Superior temporal gyrus (tissue), 1 donor: Measurements from ENCODE around the gene TSPAN32.
"Not testable (repeated sequence)": the region's sequence is repeated elsewhere in the genome, so short reads cannot be mapped to it uniquely, and the experiment has no call there.

Experiments used
- DNase-seq: peaks from one replicate; pipeline ENCODE4 v3.0.0-alpha.2; 2016; ENCODE audit errors: extremely low spot score

The TSPAN32 gene

GRCh38 chr11:2342981-2343380 lies 41.2 kb downstream of the TSPAN32 start:
- DNase-seq, result no peak

- no peak for DNase-seq
Observed at GRCh38 chr11:2343502-2343901, 41.7 kb downstream of the TSPAN32 start.

GRCh38 chr11:2345050-2345449 lies 43.2 kb downstream of the TSPAN32 start:
- no peak for DNase-seq

- no peak for DNase-seq
Observed at GRCh38 chr11:2346014-2346413, 44.2 kb downstream of the TSPAN32 start.

- no peak for DNase-seq
Observed at GRCh38 chr11:2346586-2347307, 44.9 kb downstream of the TSPAN32 start.

- no peak for DNase-seq
Observed at GRCh38 chr11:2347308-2347830, 45.6 kb downstream of the TSPAN32 start.

GRCh38 chr11:2348986-2349385 lies 47.2 kb downstream of the TSPAN32 start:
- no peak for DNase-seq

- no peak for DNase-seq
Observed at GRCh38 chr11:2351701-2352100, 49.9 kb downstream of the TSPAN32 start.

- DNase-seq, result no peak
Observed at GRCh38 chr11:2352420-2352819, 50.6 kb downstream of the TSPAN32 start.

GRCh38 chr11:2355000-2355644 lies 53.3 kb downstream of the TSPAN32 start:
- DNase-seq, result no peak

GRCh38 chr11:2357246-2357645 lies 55.4 kb downstream of the TSPAN32 start:
- no peak for DNase-seq

GRCh38 chr11:2357651-2358050 lies 55.8 kb downstream of the TSPAN32 start:
- DNase-seq, result not testable (repeated sequence)

- no peak for DNase-seq
Observed at GRCh38 chr11:2358754-2359442, 57.1 kb downstream of the TSPAN32 start.

GRCh38 chr11:2359557-2359956 lies 57.7 kb downstream of the TSPAN32 start:
- DNase-seq, result no peak

GRCh38 chr11:2360081-2360642 lies 58.3 kb downstream of the TSPAN32 start:
- DNase-seq, result no peak

GRCh38 chr11:2361565-2361964 lies 59.8 kb downstream of the TSPAN32 start:
- DNase-seq, result no peak

GRCh38 chr11:2362414-2362813 lies 60.6 kb downstream of the TSPAN32 start:
- no peak for DNase-seq

- no peak for DNase-seq
Observed at GRCh38 chr11:2363130-2363529, 61.3 kb downstream of the TSPAN32 start.

GRCh38 chr11:2363577-2364370 lies 62.0 kb downstream of the TSPAN32 start:
- DNase-seq, result no peak

- not testable (repeated sequence) for DNase-seq
Observed at GRCh38 chr11:2364386-2364785, 62.6 kb downstream of the TSPAN32 start.

- no peak for DNase-seq
Observed at GRCh38 chr11:2365571-2366210, 63.9 kb downstream of the TSPAN32 start.
